ENCODE measurements around the gene NOX3. TPM values are rescaled to one million over a fixed set of nuclear protein-coding genes. Genes with fewer than 3 reads are reported as not detected.
A peak's percentile ranks its signal among the peaks of the same experiment; 100 is the strongest.
"Not testable (repeated sequence)": the region's sequence is repeated elsewhere in the genome, so short reads cannot be mapped to it uniquely, and the experiment has no call there.

Gene NOX3
- total RNA-seq, 1 donor: not detected

DNA sequence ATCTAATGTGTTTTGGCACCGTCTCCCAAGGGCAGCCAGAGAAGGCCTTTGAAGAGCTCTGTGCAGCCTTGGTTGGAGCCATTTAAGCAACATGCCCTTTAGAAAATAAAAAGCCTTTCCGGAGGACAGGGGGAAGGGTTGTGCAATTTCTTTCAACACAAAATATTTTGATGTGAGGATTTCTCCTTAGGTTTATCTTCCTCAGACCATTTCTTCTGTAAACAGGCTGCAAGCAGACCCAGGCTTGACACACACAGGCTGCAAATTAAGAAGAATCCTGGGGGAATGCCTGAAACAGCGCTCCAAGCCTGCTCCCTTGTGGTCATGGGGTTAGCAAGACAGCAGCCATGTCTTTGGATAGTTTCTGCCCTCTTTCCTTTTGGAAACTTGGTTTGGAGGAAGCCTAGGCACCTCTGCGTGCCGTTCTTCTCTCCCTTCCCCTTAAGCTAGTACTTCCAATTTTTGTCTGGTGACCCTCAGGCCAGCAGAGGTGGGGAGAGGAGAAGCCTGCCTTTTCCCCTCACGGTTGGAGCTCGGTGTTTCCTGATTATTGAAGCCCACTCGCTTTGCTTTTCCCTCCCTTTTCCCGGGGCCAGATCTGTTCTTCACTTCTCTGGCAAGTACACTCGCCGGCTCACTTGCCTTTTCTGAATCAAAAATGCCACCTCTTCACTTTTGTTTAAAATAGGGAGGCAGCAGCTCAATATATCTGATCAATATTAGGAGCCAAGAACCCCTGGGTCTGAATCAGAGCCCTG, 39.6 kb upstream of the NOX3 start:
- peak; percentile 91 for DNase-seq (ENCODE audit: low read depth)
- TF ChIP-seq, protein P1, sequence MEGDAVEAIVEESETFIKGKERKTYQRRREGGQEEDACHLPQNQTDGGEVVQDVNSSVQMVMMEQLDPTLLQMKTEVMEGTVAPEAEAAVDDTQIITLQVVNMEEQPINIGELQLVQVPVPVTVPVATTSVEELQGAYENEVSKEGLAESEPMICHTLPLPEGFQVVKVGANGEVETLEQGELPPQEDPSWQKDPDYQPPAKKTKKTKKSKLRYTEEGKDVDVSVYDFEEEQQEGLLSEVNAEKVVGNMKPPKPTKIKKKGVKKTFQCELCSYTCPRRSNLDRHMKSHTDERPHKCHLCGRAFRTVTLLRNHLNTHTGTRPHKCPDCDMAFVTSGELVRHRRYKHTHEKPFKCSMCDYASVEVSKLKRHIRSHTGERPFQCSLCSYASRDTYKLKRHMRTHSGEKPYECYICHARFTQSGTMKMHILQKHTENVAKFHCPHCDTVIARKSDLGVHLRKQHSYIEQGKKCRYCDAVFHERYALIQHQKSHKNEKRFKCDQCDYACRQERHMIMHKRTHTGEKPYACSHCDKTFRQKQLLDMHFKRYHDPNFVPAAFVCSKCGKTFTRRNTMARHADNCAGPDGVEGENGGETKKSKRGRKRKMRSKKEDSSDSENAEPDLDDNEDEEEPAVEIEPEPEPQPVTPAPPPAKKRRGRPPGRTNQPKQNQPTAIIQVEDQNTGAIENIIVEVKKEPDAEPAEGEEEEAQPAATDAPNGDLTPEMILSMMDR (IDR thresholded peaks at IDR 0.05; ENCODE audit: insufficient read depth, low read length): peak; percentile 62
- no peak overlapping the region for H3K4me3 ChIP-seq (ENCODE audit: low read depth, low read length)

- H3K4me3 ChIP-seq (ENCODE audit: low read depth, low read length): no peak overlapping the region
- DNase-seq (ENCODE audit: low read depth): peak; percentile 99
Measured at GRCh38 chr6:155493694-155494143, 38.1 kb upstream of the NOX3 start.

GRCh38 chr6:155493026-155493693, 37.5 kb upstream of the NOX3 start:
- no peak for DNase-seq (ENCODE audit: low read depth)
- no peak overlapping the region for H3K4me3 ChIP-seq (ENCODE audit: low read depth, low read length)
- TF ChIP-seq, protein P1 (IDR thresholded peaks at IDR 0.05; ENCODE audit: insufficient read depth, low read length): no peak

More at GRCh38 chr6:155493694-155494143, 38.1 kb upstream of the NOX3 start:
- TF ChIP-seq, protein P1 (IDR thresholded peaks at IDR 0.05; ENCODE audit: insufficient read depth, low read length): no peak

DNA sequence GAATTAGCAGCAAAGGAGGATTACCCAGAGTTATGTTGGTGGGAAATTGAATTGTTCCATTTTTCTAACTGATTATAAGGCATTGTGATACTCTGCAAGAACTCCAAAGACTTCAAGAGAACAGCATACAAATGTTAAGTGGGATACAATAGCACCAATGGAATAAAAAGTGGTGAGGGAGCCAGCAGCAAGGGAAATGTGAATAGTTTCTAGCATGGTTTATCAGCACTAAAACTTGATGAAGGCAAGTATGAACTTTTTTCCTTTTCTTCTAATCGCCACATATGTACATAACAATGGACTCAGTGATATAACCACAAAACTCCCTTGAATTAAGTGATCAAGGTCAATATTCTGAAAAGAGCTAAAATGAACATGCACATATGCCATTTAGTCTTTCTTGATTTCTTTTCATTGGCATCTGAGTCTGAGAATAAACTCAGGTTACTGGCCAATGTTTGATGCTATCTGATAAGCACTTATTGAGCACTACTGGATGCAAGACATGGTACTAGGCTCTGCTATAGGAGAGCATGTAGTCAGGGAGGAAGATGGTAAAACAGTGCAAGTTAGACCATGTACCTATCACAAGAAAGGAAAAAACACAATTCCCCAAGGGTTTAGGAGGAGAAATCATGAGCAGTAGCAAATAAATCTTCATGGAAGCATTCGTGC, 36.6 kb upstream of the NOX3 start:
- no peak for DNase-seq (ENCODE audit: low read depth)
- H3K4me3 ChIP-seq (ENCODE audit: low read depth, low read length): no peak overlapping the region
- TF ChIP-seq, protein P1 (IDR thresholded peaks at IDR 0.05; ENCODE audit: insufficient read depth, low read length): no peak

DNA sequence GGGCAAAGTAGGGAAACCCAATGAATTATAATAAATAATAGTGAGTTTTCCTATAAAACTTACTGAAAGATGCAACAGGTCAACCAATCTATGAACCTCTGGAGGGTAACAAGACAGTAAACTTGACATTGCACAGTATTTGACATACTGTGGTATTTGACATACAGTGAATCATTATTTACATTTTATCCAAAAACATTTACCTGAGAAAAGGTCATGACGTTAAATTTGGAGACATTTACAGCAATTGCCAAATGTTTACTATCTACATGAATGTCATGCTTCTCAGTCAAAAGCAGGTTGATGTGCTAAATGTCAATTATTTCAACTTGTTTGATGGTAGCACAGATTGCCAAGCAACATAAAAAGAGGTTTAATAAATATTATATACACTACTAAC, 35.8 kb upstream of the NOX3 start:
- no peak overlapping the region for H3K4me3 ChIP-seq (ENCODE audit: low read depth, low read length)
- no peak for DNase-seq (ENCODE audit: low read depth)
- TF ChIP-seq, protein P1 (IDR thresholded peaks at IDR 0.05; ENCODE audit: insufficient read depth, low read length): no peak

GRCh38 chr6:155488197-155488596, 32.6 kb upstream of the NOX3 start:
- H3K4me3 ChIP-seq (ENCODE audit: low read depth, low read length); DNase-seq (ENCODE audit: low read depth): not testable (repeated sequence)

All from fibroblast of the aortic adventitia (primary cell).